ENCODE measurements around the gene TBKBP1. TPM values are rescaled to one million over a fixed set of nuclear protein-coding genes. Genes with fewer than 3 reads are reported as not detected.

The TBKBP1 gene
- total RNA-seq, 1 donor from 2014 or later, result 3.0 TPM

GRCh38 chr17:47703191-47703591 lies 9.2 kb downstream of the TBKBP1 start:
- TF ChIP-seq CTCF (IDR thresholded peaks at IDR 0.05) (no peak), EZH2phosphoT487 (IDR thresholded peaks at IDR 0.05) (no peak)
- H3K27ac ChIP-seq, result no peak overlapping the region
- H3K9ac ChIP-seq, result no peak overlapping the region
- H3K4me3 ChIP-seq, result no peak overlapping the region
- H3K4me3 Mint-ChIP-seq, result no peak overlapping the region
- H3K36me3 ChIP-seq, result no peaks in the 10 kb centered on the region
- DNase-seq (ENCODE audit: low spot score), result no peak
- no peak overlapping the region for H3K27ac Mint-ChIP-seq
- H3F3A ChIP-seq (ENCODE audit: low read depth), result peaks cover 3% of the 10 kb centered on the region
- no peaks in the 10 kb centered on the region for H3K9me3 ChIP-seq (ENCODE audit: low read depth)
- peaks cover 37% of the 10 kb centered on the region for H3K4me1 Mint-ChIP-seq
- H3K27me3 ChIP-seq, result peaks cover 2% of the 10 kb centered on the region
- no peaks in the 10 kb centered on the region for H3K36me3 Mint-ChIP-seq
- no peak overlapping the region for H2AFZ ChIP-seq (replicated peaks)
- H3K4me2 ChIP-seq, result no peak overlapping the region
- H4K20me1 ChIP-seq (ENCODE audit: low read depth), result peaks cover 19% of the 10 kb centered on the region
- H3K4me1 ChIP-seq, result peaks cover 25% of the 10 kb centered on the region
- peaks cover 7% of the 10 kb centered on the region for H3K27me3 Mint-ChIP-seq (ENCODE audit: insufficient read depth, low read depth)
- H3K79me2 ChIP-seq (ENCODE audit: low read depth), result no peaks in the 10 kb centered on the region
- H3K9me3 Mint-ChIP-seq, result no peaks in the 10 kb centered on the region

- no peak for DNase-seq (ENCODE audit: low spot score)
- TF ChIP-seq EZH2 (IDR thresholded peaks at IDR 0.05) (no peak), EZH2phosphoT487 (IDR thresholded peaks at IDR 0.05) (no peak)
- H3K4me3 ChIP-seq, result no peak overlapping the region
- Mint-ChIP-seq H3K27ac (no peak overlapping the region), H3K9me3 (no peaks in the 10 kb centered on the region), H3K4me1 (peaks cover 37% of the 10 kb centered on the region), H3K27me3 (ENCODE audit: insufficient read depth, low read depth) (peaks cover 7% of the 10 kb centered on the region), H3K4me3 (peak overlapping the region; percentile 14), H3K36me3 (no peaks in the 10 kb centered on the region)
- peaks cover 3% of the 10 kb centered on the region for H3F3A ChIP-seq (ENCODE audit: low read depth)
- H2AFZ ChIP-seq (replicated peaks), result no peak overlapping the region
- H3K4me1 ChIP-seq, result peaks cover 25% of the 10 kb centered on the region
- no peak overlapping the region for H3K4me2 ChIP-seq
- H3K9me3 ChIP-seq (ENCODE audit: low read depth), result no peaks in the 10 kb centered on the region
- H3K27ac ChIP-seq, result no peak overlapping the region
- H3K9ac ChIP-seq, result no peak overlapping the region
- peaks cover 16% of the 10 kb centered on the region for H4K20me1 ChIP-seq (ENCODE audit: low read depth)
- peaks cover 4% of the 10 kb centered on the region for H3K27me3 ChIP-seq
- no peaks in the 10 kb centered on the region for H3K79me2 ChIP-seq (ENCODE audit: low read depth)
- no peaks in the 10 kb centered on the region for H3K36me3 ChIP-seq
Measured at GRCh38 chr17:47703671-47704070, 9.7 kb downstream of the TBKBP1 start.

- TF ChIP-seq CTCF (IDR thresholded peaks at IDR 0.05), result no peak
- TF ChIP-seq EZH2 (IDR thresholded peaks at IDR 0.05), result no peak
- TF ChIP-seq EZH2phosphoT487 (IDR thresholded peaks at IDR 0.05), result no peak
- Mint-ChIP-seq H3K27ac (no peak overlapping the region), H3K9me3 (no peaks in the 10 kb centered on the region), H3K4me1 (peaks cover 37% of the 10 kb centered on the region), H3K4me3 (no peak overlapping the region), H3K27me3 (ENCODE audit: insufficient read depth, low read depth) (peaks cover 7% of the 10 kb centered on the region), H3K36me3 (no peaks in the 10 kb centered on the region)
- no peak overlapping the region for H3K4me3 ChIP-seq
- H2AFZ ChIP-seq (replicated peaks), result no peak overlapping the region
- peaks cover 16% of the 10 kb centered on the region for H4K20me1 ChIP-seq (ENCODE audit: low read depth)
- no peaks in the 10 kb centered on the region for H3K36me3 ChIP-seq
- H3K27me3 ChIP-seq, result peaks cover 7% of the 10 kb centered on the region
- no peaks in the 10 kb centered on the region for H3K79me2 ChIP-seq (ENCODE audit: low read depth)
- H3F3A ChIP-seq (ENCODE audit: low read depth), result peaks cover 3% of the 10 kb centered on the region
- no peak overlapping the region for H3K9ac ChIP-seq
- H3K4me2 ChIP-seq, result no peak overlapping the region
- H3K9me3 ChIP-seq (ENCODE audit: low read depth), result no peaks in the 10 kb centered on the region
- H3K4me1 ChIP-seq, result peaks cover 23% of the 10 kb centered on the region
- H3K27ac ChIP-seq, result no peak overlapping the region
- no peak for DNase-seq (ENCODE audit: low spot score)
Measured at GRCh38 chr17:47704116-47704515, 10.2 kb downstream of the TBKBP1 start.

GRCh38 chr17:47704736-47705135 lies 10.8 kb downstream of the TBKBP1 start:
- Histone ChIP-seq H3F3A (ENCODE audit: low read depth) (peaks cover 3% of the 10 kb centered on the region), H3K27me3 (peaks cover 13% of the 10 kb centered on the region), H3K4me2 (no peak overlapping the region), H3K4me1 (peaks cover 22% of the 10 kb centered on the region), H3K9ac (no peak overlapping the region), H2AFZ (replicated peaks) (no peak overlapping the region), H4K20me1 (ENCODE audit: low read depth) (peaks cover 16% of the 10 kb centered on the region), H3K79me2 (ENCODE audit: low read depth) (no peaks in the 10 kb centered on the region), H3K4me3 (no peak overlapping the region), H3K27ac (no peak overlapping the region), H3K9me3 (ENCODE audit: low read depth) (no peaks in the 10 kb centered on the region), H3K36me3 (no peaks in the 10 kb centered on the region)
- H3K36me3 Mint-ChIP-seq, result no peaks in the 10 kb centered on the region
- peaks cover 7% of the 10 kb centered on the region for H3K27me3 Mint-ChIP-seq (ENCODE audit: insufficient read depth, low read depth)
- H3K4me1 Mint-ChIP-seq, result peaks cover 36% of the 10 kb centered on the region
- no peak for TF ChIP-seq EZH2phosphoT487 (IDR thresholded peaks at IDR 0.05)
- TF ChIP-seq EZH2 (IDR thresholded peaks at IDR 0.05), result no peak
- TF ChIP-seq CTCF (IDR thresholded peaks at IDR 0.05), result no peak
- no peak overlapping the region for H3K4me3 Mint-ChIP-seq
- peak overlapping the region; percentile 69 for H3K27ac Mint-ChIP-seq
- H3K9me3 Mint-ChIP-seq, result no peaks in the 10 kb centered on the region
- DNase-seq (ENCODE audit: low spot score), result no peak

Data from neural progenitor cell (in vitro differentiated cells).